KMS-11 (cell line): Measurements from ENCODE around the gene NOD2.

Source experiments
- H2AFZ ChIP-seq: fragments of 200-600 bp; sonication (generic); 2 replicates; pipeline ENCODE4 v1.6.1; 2016; ENCODE audit warnings: antibody characterized with exemption, mixed run types, low read depth
- H3K27ac ChIP-seq: fragments of 200-600 bp; sonication (generic); 2 replicates; pipeline ENCODE4 v1.6.1; 2016; ENCODE audit warnings: mild to moderate bottlenecking, mixed run types
- H3K27me3 ChIP-seq: fragments of 200-600 bp; sonication (generic); 2 replicates; pipeline ENCODE4 v1.6.1; 2017; ENCODE audit warnings: mild to moderate bottlenecking, low read depth, mixed run types, moderate library complexity; ENCODE audit not compliant: insufficient read depth
- H3K36me3 ChIP-seq: fragments of 200-600 bp; sonication (generic); 2 replicates; pipeline ENCODE4 v1.6.1; 2017; ENCODE audit warnings: mild to moderate bottlenecking, mixed run types; ENCODE audit not compliant: insufficient read depth
- H3K4me1 ChIP-seq: fragments of 200-600 bp; sonication (generic); 2 replicates; pipeline ENCODE4 v1.6.1; 2016; ENCODE audit warnings: mild to moderate bottlenecking, low read depth, mixed run types; ENCODE audit not compliant: poor library complexity, severe bottlenecking
- H3K4me2 ChIP-seq: fragments of 200-600 bp; sonication (generic); 2 replicates; pipeline ENCODE4 v1.7.0; 2016; ENCODE audit warnings: mild to moderate bottlenecking, mixed run types
- H3K4me3 ChIP-seq: fragments of 200-600 bp; sonication (generic); IDR thresholded peaks from 2 replicates; pipeline ENCODE4 v1.6.1; 2017; ENCODE audit warnings: low read depth, low read length, mixed read lengths; ENCODE audit not compliant: insufficient read depth
- H3K79me2 ChIP-seq: fragments of 200-600 bp; sonication (generic); 2 replicates; pipeline ENCODE4 v1.6.1; 2016; ENCODE audit warnings: low read depth, mixed run types; ENCODE audit not compliant: insufficient read depth
- H3K9ac ChIP-seq: fragments of 200-600 bp; sonication (generic); 2 replicates; pipeline ENCODE4 v1.6.1; 2016; ENCODE audit warnings: mild to moderate bottlenecking, mixed run types
- H4K20me1 ChIP-seq: fragments of 200-600 bp; sonication (generic); 2 replicates; pipeline ENCODE4 v1.6.1; 2016; ENCODE audit warnings: mild to moderate bottlenecking, mixed run types; ENCODE audit not compliant: insufficient read depth
- TF ChIP-seq, protein P1 (sequence below): fragments of 200-600 bp; sonication (generic); conservative IDR thresholded peaks from 2 replicates; pipeline ENCODE4 v1.6.1; 2017; ENCODE audit warnings: low read depth, mild to moderate bottlenecking, antibody characterized with exemption, low read length, moderate library complexity, mixed read lengths

NOD2 gene

GRCh38 chr16:50685462-50686063 lies 7.8 kb upstream of the NOD2 start:
- Histone ChIP-seq H3K4me2 (no peak overlapping the region), H3K27ac (no peak overlapping the region), H3K27me3 (no peaks in the 10 kb centered on the region), H3K79me2 (no peaks in the 10 kb centered on the region), H3K36me3 (no peaks in the 10 kb centered on the region), H2AFZ (no peak overlapping the region), H3K4me1 (no peaks in the 10 kb centered on the region), H4K20me1 (no peaks in the 10 kb centered on the region), H3K9ac (no peak overlapping the region), H3K4me3 (no peak overlapping the region)
- TF ChIP-seq, protein P1, sequence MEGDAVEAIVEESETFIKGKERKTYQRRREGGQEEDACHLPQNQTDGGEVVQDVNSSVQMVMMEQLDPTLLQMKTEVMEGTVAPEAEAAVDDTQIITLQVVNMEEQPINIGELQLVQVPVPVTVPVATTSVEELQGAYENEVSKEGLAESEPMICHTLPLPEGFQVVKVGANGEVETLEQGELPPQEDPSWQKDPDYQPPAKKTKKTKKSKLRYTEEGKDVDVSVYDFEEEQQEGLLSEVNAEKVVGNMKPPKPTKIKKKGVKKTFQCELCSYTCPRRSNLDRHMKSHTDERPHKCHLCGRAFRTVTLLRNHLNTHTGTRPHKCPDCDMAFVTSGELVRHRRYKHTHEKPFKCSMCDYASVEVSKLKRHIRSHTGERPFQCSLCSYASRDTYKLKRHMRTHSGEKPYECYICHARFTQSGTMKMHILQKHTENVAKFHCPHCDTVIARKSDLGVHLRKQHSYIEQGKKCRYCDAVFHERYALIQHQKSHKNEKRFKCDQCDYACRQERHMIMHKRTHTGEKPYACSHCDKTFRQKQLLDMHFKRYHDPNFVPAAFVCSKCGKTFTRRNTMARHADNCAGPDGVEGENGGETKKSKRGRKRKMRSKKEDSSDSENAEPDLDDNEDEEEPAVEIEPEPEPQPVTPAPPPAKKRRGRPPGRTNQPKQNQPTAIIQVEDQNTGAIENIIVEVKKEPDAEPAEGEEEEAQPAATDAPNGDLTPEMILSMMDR: no peak

- H3K27me3 ChIP-seq: no peaks in the 10 kb centered on the region
- TF ChIP-seq, protein P1: no peak
- no peak overlapping the region for H3K4me3 ChIP-seq
- no peak overlapping the region for H2AFZ ChIP-seq
- H3K27ac ChIP-seq: no peak overlapping the region
- no peak overlapping the region for H3K9ac ChIP-seq
- no peaks in the 10 kb centered on the region for H3K4me1 ChIP-seq
- H3K79me2 ChIP-seq: no peaks in the 10 kb centered on the region
- H3K36me3 ChIP-seq: no peaks in the 10 kb centered on the region
- H3K4me2 ChIP-seq: no peak overlapping the region
- H4K20me1 ChIP-seq: no peaks in the 10 kb centered on the region
These were observed 5.3 kb upstream of the NOD2 start for GRCh38 chr16:50688083-50688482.

DNA sequence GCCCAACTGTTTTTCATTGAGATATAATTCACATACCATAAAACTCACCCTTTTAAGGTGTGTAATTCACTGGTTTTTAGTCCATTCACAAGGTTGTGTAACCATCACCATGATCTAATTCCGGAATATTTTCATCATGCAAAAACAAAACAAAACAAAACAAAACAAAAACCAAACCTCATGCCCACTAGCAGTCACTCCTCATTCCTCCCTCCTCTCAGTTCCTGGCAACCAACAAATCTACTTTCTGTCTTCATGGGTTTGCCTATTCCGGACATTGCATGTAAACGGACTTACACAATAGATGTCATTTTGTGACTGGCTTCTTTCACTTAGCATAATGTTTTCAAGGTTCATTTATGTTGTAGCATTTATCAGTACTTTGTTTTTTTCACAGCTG lies 4.5 kb upstream of the NOD2 start:
- no peaks in the 10 kb centered on the region for H3K36me3 ChIP-seq
- no peak overlapping the region for H3K9ac ChIP-seq
- H3K4me1 ChIP-seq: no peaks in the 10 kb centered on the region
- H3K79me2 ChIP-seq: no peaks in the 10 kb centered on the region
- H3K27ac ChIP-seq: no peak overlapping the region
- H4K20me1 ChIP-seq: no peaks in the 10 kb centered on the region
- no peaks in the 10 kb centered on the region for H3K27me3 ChIP-seq
- no peak overlapping the region for H2AFZ ChIP-seq
- no peak overlapping the region for H3K4me3 ChIP-seq
- TF ChIP-seq, protein P1: no peak
- no peak overlapping the region for H3K4me2 ChIP-seq

GRCh38 chr16:50690177-50690576 lies 3.2 kb upstream of the NOD2 start:
- TF ChIP-seq, protein P1: no peak
- no peaks in the 10 kb centered on the region for H4K20me1 ChIP-seq
- no peaks in the 10 kb centered on the region for H3K4me1 ChIP-seq
- no peak overlapping the region for H3K4me2 ChIP-seq
- H2AFZ ChIP-seq: no peak overlapping the region
- no peaks in the 10 kb centered on the region for H3K79me2 ChIP-seq
- H3K9ac ChIP-seq: no peak overlapping the region
- H3K36me3 ChIP-seq: no peaks in the 10 kb centered on the region
- H3K4me3 ChIP-seq: no peak overlapping the region
- no peaks in the 10 kb centered on the region for H3K27me3 ChIP-seq
- no peak overlapping the region for H3K27ac ChIP-seq
